ENCODE measurements around the gene SLC35F3. TPM values are rescaled to one million over a fixed set of nuclear protein-coding genes. Genes with fewer than 3 reads are reported as not detected.

Gene SLC35F3
- total RNA-seq, 1 donor from 2014 or later: 8.7 TPM

DNA sequence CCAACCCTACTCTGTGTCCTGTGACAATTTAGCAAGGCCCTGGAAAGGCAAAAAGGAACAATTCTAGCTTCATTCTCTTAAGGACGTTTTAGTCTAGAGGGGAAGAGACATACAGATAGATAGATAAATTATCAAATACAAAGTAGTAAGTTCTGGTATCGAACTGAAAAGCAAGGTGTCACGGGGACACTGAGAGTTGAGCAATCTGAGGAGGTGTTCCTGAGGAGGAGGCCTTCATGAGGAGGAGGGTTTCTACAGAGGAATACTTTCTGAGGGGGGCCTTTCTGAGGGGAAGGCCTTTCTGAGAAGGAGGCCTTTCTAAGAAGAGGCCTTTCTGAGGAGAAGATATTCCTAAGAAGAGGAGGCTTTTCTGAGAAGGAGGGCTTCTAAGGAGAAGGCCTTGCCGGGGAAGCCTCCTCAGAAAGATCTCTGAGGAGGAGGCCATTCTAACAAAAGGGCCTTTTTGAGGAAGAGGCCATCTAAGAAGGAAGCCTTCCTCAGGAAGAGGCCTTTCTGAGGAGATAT is 312.9 kb downstream of the SLC35F3 start:
- intact Hi-C loops (cut with micrococcal nuclease): loop anchor here (2.0 kb wide), 1 partner anchor 13 kb away; no protein-coding TSS in a partner anchor

GRCh38 chr1:234218078-234218477 is 313.6 kb downstream of the SLC35F3 start:
- intact Hi-C loops (cut with micrococcal nuclease): no loop called here

DNA sequence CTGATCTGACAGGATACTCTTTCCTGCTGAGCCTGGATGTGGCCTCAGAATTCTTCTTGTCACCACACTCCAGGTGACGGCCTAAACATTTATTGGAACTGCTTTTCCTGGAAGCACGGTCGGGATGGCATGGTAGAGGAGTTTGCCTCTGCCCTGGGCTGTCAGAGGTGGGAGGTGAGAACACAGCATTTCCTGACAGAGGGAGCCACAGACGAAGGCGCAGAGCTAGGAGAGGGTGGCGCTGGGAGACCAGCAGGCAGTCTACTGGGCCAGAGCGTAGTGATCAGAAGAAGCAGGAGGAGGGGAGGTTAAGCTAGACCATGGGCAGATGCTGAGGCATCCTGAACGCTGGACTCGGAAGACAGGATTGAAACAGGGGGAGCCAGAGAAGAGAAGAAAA is 315.2 kb downstream of the SLC35F3 start:
- intact Hi-C loops (cut with micrococcal nuclease): no loop called here

DNA sequence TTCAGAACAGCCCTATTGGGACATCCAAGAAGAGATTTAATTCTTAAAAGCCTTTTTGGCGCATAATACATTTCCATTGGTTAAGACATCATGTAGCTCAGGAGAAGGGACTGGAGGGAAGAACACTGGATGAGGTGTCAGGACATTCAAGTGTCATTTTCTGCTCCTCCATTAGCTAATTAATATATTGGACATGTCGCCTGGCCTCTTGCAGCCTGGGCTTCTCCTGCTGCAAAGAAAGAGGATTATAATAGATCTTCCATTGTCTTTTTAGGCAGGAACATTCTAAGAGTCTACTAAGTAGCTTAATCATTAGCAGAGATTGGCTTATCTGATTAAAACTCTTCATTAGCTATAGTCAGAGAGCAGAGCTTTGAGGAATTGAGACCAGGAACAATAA is 317.1 kb downstream of the SLC35F3 start:
- intact Hi-C loops (cut with micrococcal nuclease): no loop called here

DNA sequence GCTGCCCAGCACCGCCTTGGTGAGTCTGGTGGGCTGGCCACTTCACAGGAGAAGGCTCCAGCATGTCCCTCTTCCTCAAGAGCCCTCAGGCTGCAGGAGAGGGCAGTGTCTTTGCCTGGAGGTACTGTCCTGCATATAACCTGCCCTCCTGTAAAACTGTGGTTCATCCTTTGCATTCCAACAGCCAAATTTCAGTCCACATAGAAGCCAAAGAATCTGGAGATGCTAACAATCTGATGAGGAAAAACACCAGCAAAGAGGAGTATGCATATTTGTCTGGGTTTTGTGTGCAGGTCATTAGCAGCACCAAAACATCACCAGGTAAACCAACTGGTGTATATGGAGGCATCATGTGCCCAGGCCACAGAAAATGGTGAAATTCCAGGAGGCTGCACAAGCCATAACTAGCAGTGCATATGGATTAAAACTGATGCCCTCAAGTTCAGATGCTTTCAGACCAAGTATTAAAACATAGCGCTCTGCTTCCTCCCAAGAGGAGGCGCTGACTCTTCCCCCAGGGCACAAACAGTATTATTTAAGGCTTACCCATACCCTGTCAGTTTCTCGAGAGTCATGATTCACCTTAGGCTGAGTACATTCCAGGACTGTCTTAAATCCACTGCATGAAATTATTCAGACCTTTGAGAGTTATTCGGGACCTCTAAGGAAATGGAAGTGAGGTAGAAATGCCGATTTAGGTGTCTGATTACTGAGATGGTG is 318.2 kb downstream of the SLC35F3 start:
- intact Hi-C loops (cut with micrococcal nuclease): no loop called here

- intact Hi-C loops (cut with micrococcal nuclease): no loop called here
Observed at GRCh38 chr1:234226113-234226818, 321.8 kb downstream of the SLC35F3 start.

GRCh38 chr1:234226819-234227165 is 322.3 kb downstream of the SLC35F3 start:
- intact Hi-C loops (cut with micrococcal nuclease): no loop called here

DNA sequence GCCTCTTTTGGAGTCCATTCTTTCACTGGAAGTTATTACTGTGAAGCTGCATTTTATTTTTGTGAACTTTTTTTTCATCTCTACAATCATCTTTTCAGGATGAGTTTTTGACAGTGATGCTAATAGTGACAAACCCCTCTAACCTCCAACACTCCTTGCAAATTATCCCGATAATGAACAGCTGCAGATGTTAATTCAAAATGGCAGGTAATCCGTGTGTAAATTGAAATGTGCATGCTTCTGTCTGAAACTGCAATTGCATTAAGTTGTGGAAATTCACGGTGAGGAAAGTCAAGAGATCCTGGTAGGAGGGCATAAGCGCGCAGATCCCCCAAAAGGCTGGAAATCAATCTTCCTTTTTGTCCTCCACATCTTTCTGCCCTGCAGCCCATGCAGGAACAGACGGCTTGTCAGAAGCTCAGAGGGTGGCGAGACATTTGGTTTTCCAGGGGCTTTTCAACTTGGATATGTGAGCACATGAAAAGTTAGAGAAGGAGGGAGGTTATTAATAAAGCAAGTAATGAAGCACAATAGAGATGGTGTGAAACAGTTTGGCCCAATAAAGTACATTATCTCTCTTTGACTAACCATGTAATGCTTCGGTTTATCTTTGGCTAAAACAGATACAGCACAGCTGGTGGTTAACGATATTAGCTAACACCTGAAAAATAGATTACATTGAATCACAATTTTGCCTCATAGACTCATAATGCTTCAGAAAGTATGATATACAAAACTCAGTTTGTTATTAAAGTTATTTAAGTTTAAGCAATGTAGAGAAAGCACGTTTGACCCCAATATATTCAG is 325.3 kb downstream of the SLC35F3 start:
- intact Hi-C loops (cut with micrococcal nuclease): loop anchor here (1.0 to 2.0 kb wide), 2 partner anchors 13 to 42 kb away; no protein-coding TSS in a partner anchor

DNA sequence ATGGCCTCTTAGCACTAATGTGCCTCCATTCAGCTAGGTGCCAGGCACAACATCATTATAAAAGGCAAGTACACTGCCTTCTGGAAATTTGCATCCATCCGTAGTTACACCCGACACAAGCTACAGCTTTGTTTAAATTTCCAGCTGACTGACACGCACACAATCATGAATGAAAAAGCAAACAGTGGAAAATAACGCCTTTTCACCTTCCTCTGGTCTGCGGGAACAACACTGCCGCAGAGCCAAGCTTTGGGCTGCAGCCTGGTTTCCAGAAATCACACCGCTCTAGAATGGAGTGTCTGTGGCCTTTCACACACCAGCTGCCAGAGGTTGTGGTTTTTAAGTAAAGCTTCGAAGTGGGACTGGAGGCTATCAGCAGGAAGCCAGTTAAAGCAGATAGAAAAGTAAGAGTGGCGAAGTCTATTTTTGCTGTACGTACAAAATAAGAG is 326.0 kb downstream of the SLC35F3 start:
- intact Hi-C loops (cut with micrococcal nuclease): loop anchor here (1.0 to 2.0 kb wide), 2 partner anchors 14 to 41 kb away; no protein-coding TSS in a partner anchor

- intact Hi-C loops (cut with micrococcal nuclease): loop anchor here (2.0 kb wide), 1 partner anchor 14 kb away; no protein-coding TSS in a partner anchor
Observed at GRCh38 chr1:234231061-234231892, 326.8 kb downstream of the SLC35F3 start.

DNA sequence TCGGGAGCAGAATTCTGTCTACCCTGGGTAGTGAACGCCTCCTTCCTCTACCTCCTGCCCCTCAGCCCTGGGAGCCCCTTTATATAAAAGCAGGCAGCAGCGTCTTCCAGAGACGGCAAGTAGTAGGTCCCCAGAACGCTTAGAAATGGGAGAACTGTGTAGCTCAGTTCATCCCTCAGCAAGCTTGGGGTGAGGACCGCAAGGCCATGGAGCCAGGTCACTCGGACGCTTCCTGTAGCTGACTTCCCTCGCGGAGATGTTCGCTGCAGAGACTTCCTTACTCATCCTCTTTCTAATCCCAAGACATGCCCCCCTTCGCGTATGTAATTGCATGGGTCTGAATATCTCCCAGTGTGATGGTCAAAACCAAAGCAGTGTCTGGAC is 327.4 kb downstream of the SLC35F3 start:
- intact Hi-C loops (cut with micrococcal nuclease): loop anchor here (2.0 kb wide), 1 partner anchor 15 kb away; no protein-coding TSS in a partner anchor

- intact Hi-C loops (cut with micrococcal nuclease): no loop called here
Observed at GRCh38 chr1:234234199-234234598, 329.7 kb downstream of the SLC35F3 start.

- intact Hi-C loops (cut with micrococcal nuclease): no loop called here
Observed at GRCh38 chr1:234235434-234235881, 331.0 kb downstream of the SLC35F3 start.

DNA sequence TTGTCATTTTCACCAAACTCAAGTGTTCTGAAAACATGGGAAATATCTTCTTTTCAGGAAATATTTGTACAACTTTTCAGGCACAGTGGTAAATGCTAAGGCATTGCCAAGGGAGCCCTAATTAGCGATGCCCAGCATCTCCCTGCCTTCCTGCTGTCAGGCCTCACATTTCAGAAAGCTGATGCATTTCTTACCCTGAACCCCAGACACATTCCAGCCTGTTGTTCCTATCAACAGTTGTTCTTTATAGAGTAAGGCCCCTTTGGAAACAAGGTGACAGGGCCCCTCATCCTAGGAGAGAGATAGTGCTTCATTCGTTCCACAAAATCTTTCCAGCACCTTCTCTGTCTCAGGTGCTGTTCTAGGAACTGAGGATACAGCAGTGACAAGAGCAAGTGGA is 332.9 kb downstream of the SLC35F3 start:
- intact Hi-C loops (cut with micrococcal nuclease): no loop called here

DNA sequence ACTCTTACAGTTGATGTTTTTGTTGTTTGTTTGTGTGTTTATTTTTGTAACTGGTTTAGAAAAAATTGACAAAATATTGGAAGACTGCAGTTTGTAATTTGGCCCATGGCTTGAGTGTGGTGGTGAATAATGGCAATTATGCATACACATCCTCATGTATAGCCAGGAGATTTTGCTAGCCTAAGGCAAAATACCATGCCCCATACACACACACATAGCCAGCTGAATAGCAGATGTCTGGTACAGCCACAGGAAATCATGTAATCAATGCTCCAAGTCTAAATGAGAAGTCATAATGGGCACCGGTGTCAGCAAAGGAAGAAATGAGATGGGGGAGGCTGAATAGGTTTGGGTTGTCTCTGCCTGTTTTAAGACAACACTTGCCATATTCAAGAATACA is 333.6 kb downstream of the SLC35F3 start:
- intact Hi-C loops (cut with micrococcal nuclease): no loop called here

DNA sequence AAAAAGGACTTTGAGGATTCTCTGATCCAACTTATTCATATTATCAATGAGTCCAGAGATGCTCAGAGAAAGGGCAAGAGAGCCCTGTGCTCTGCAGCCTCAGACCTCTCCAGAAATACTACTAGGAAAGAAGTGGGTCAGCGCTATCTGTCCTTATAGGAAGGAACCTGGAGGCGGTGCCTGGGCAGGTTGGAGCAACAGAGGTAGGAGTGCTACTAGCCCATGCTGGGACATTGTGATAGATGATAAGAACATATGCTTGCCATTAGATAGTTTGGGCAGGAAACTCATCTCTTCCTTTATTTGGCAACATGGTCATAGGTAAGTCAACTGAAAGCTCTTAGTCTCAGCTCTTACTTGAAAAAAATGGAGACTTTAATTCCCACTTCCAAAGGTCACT is 335.0 kb downstream of the SLC35F3 start:
- intact Hi-C loops (cut with micrococcal nuclease): no loop called here

DNA sequence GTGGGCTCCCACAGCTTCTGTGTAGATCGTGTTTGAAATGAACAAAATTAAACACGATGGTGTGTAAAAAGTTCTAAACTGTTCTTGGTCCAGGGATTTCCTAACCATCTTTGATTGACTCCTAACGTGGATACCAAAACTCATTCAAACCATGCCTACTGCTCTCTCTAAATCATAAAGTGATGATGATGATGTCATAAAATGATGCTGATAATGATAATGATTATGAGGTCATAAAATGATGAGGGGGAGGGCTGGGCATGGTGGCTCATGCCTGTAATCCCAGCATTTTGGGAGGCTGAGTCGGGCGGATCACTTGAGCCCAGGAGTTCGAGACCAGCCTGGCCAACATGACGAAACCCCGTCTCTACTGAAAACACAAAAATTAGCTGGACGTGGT is 335.5 kb downstream of the SLC35F3 start:
- intact Hi-C loops (cut with micrococcal nuclease): no loop called here

DNA sequence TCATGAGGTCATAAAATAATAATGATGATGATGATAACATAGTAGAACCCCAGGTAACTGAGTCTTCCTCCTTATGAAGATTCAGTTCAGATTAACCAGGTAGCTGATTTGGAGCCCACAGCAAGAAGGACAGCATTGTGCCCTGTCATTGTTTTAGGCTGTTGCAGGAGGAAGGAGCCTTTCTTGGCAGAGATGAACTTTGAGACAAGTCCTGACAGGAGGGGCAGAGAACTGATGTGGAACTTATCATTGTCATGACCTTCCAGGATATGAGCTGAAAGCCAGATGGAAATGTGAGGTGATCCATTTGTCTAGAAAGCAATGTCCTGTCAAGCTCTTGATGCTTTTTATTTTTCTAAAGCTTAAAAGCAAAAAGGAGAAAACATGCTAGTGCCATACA is 336.2 kb downstream of the SLC35F3 start:
- intact Hi-C loops (cut with micrococcal nuclease): no loop called here

GRCh38 chr1:234241941-234242490 is 337.5 kb downstream of the SLC35F3 start:
- intact Hi-C loops (cut with micrococcal nuclease): no loop called here

All from T-helper 1 cell treated with Interleukin-12 subunit alpha and Interleukin-12 subunit beta and Interleukin-4 antibody, amounts not matched to agents 30 ng/mL and 1 ng/mL, for 36 hours (primary cell).